Neural cell (in vitro differentiated cells): Measurements from ENCODE around the gene LGALS14. TPM values are rescaled to one million over a fixed set of nuclear protein-coding genes. Genes with fewer than 3 reads are reported as not detected.

Source experiments
- H2AFZ ChIP-seq: fragments of 200-600, 300-800 bp; sonication (generic), shearing (Covaris generic); 2 replicates; pipeline ENCODE4 v1.6.0; 2014; ENCODE audit warnings: low read depth, mild to moderate bottlenecking, antibody characterized with exemption, low read length, moderate library complexity
- H3F3A ChIP-seq: fragments of 200-600 bp; shearing (Covaris generic); 2 replicates; pipeline ENCODE4 v1.6.1; 2016; ENCODE audit warnings: mild to moderate bottlenecking, moderate library complexity, mixed read lengths, antibody characterized with exemption, low read length; ENCODE audit not compliant: insufficient read depth, poor library complexity, severe bottlenecking
- H3K27ac ChIP-seq: fragments of 200-600, 300-800 bp; sonication (generic), shearing (Covaris generic); 2 replicates; pipeline ENCODE4 v1.5.1; 2014; ENCODE audit warnings: mild to moderate bottlenecking, low read length, moderate library complexity
- H3K27me3 ChIP-seq: fragments of 300-800, 200-600 bp; sonication (generic), shearing (Covaris generic); 2 replicates; pipeline ENCODE4 v1.6.0; 2014; ENCODE audit warnings: mild to moderate bottlenecking, low read depth, low read length, moderate library complexity; ENCODE audit not compliant: insufficient read depth
- H3K36me3 ChIP-seq: fragments of 300-800, 200-600 bp; sonication (generic), shearing (Covaris generic); 2 replicates; pipeline ENCODE4 v1.5.1; 2014; ENCODE audit warnings: mild to moderate bottlenecking, antibody characterized with exemption, low read length, moderate library complexity; ENCODE audit not compliant: insufficient read depth
- H3K4me2 ChIP-seq: fragments of 300-800, 200-600 bp; sonication (generic), shearing (Covaris generic); 2 replicates; pipeline ENCODE4 v1.6.0; 2014; ENCODE audit warnings: mild to moderate bottlenecking, low read length
- H3K4me3 ChIP-seq: fragments of 300-800, 200-600 bp; sonication (generic), shearing (Covaris generic); 2 replicates; pipeline ENCODE4 v1.5.1; 2014; ENCODE audit warnings: mild to moderate bottlenecking, low read length, moderate library complexity
- H3K79me2 ChIP-seq: fragments of 200-600 bp; shearing (Covaris generic); replicated peaks from 2 replicates; pipeline ENCODE4 v1.6.0; 2014; ENCODE audit warnings: mild to moderate bottlenecking, low read length, moderate library complexity; ENCODE audit not compliant: insufficient read depth
- H3K9ac ChIP-seq: fragments of 300-800, 200-600 bp; sonication (generic), shearing (Covaris generic); 2 replicates; pipeline ENCODE4 v1.6.1; 2016; ENCODE audit warnings: mild to moderate bottlenecking, low read length, mixed read lengths
- H3K9me2 ChIP-seq: fragments of 200-600 bp; shearing (Covaris generic); 2 replicates; pipeline ENCODE4 v1.6.1; 2016; ENCODE audit warnings: mild to moderate bottlenecking, low read length, mixed read lengths; ENCODE audit not compliant: insufficient read depth
- H3K9me3 ChIP-seq: fragments of 200-600, 300-800 bp; sonication (generic), shearing (Covaris generic); 2 replicates; pipeline ENCODE4 v1.6.1; 2016; ENCODE audit warnings: mild to moderate bottlenecking, mixed run types, low read length, moderate library complexity, mixed read lengths
- H4K20me1 ChIP-seq: fragments of 200-600 bp; shearing (Covaris generic); 2 replicates; pipeline ENCODE4 v1.6.1; 2016; ENCODE audit warnings: mild to moderate bottlenecking, mixed run types; ENCODE audit not compliant: insufficient read depth
- EP300 ChIP-seq: fragments of 450-650 bp; conservative IDR thresholded peaks from 2 replicates; pipeline ENCODE4 v1.6.1; 2014; ENCODE audit warnings: antibody characterized with exemption, mild to moderate bottlenecking, moderate library complexity; ENCODE audit not compliant: poor library complexity, severe bottlenecking
- EZH2 ChIP-seq: fragments of 200-600, 300-800 bp; shearing (Covaris generic), sonication (generic); IDR thresholded peaks from 2 replicates; pipeline ENCODE4 v1.6.1; 2014; ENCODE audit warnings: antibody characterized with exemption, low read length, borderline replicate concordance, mild to moderate bottlenecking; ENCODE audit not compliant: insufficient read depth, poor library complexity, severe bottlenecking
- MXI1 ChIP-seq: fragments of 450-650 bp; conservative IDR thresholded peaks from 2 replicates; pipeline ENCODE4 v1.6.1; 2014; ENCODE audit warnings: antibody characterized with exemption, mild to moderate bottlenecking; ENCODE audit not compliant: poor library complexity, severe bottlenecking
- POLR2AphosphoS5 ChIP-seq: IDR thresholded peaks from 2 replicates; pipeline ENCODE4 v1.6.1; 2012
- RAD21 ChIP-seq: fragments of 450-650 bp; conservative IDR thresholded peaks from 2 replicates; pipeline ENCODE4 v1.6.1; 2014; ENCODE audit warnings: antibody characterized with exemption, mild to moderate bottlenecking, moderate library complexity
- SMC3 ChIP-seq: fragments of 450-650 bp; conservative IDR thresholded peaks from 2 replicates; pipeline ENCODE4 v1.6.1; 2014; ENCODE audit warnings: antibody characterized with exemption, mild to moderate bottlenecking, moderate library complexity; ENCODE audit not compliant: poor library complexity
- TAF1 ChIP-seq: IDR thresholded peaks from 2 replicates; pipeline ENCODE4 v1.6.1; 2012; ENCODE audit warnings: low read depth
- polyA plus RNA-seq: library from polyadenylated mRNA; depleted of rRNA; stranded (reverse); fragments of >200 nt; gene quantifications from 2 replicates; pipeline ENCODE4 v1.2.3, GENCODE V29; 2014
- TF ChIP-seq, protein P1 (sequence below): IDR thresholded peaks from 2 replicates; pipeline ENCODE4 v1.6.1; 2012; ENCODE audit warnings: borderline replicate concordance
- TF ChIP-seq, protein P2 (sequence below): fragments of 450-650 bp; IDR thresholded peaks from 2 replicates; pipeline ENCODE4 v1.5.1; 2014; ENCODE audit warnings: antibody characterized with exemption, mild to moderate bottlenecking, moderate library complexity; ENCODE audit not compliant: poor library complexity, severe bottlenecking

LGALS14 gene
- polyA plus RNA-seq, 1 donor from 2014 or later = 0.53 TPM

DNA sequence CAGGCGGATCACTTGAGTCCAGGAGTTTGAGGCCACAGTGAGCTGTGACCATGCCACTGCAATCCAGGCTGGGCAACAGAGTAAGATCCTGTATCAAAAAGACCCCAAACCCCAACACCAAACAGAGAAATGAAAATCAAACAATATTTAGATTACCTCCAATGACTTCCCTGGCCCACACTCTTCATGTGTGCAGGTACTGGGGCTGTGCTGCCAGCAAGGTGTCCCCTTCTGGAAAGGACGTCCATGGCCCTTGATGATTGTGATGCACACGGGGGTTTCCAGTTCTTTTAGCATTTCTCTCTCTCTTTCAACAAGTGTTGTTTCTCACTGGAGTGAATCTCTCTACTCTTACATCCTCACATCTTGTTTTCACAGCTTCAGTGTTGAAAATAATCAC, 23.7 kb upstream of the LGALS14 start:
- no peak for TF ChIP-seq TAF1
- no peak for TF ChIP-seq SMC3
- TF ChIP-seq EP300 = no peak
- TF ChIP-seq POLR2AphosphoS5 = no peak
- TF ChIP-seq MXI1 = no peak
- TF ChIP-seq, protein P1, sequence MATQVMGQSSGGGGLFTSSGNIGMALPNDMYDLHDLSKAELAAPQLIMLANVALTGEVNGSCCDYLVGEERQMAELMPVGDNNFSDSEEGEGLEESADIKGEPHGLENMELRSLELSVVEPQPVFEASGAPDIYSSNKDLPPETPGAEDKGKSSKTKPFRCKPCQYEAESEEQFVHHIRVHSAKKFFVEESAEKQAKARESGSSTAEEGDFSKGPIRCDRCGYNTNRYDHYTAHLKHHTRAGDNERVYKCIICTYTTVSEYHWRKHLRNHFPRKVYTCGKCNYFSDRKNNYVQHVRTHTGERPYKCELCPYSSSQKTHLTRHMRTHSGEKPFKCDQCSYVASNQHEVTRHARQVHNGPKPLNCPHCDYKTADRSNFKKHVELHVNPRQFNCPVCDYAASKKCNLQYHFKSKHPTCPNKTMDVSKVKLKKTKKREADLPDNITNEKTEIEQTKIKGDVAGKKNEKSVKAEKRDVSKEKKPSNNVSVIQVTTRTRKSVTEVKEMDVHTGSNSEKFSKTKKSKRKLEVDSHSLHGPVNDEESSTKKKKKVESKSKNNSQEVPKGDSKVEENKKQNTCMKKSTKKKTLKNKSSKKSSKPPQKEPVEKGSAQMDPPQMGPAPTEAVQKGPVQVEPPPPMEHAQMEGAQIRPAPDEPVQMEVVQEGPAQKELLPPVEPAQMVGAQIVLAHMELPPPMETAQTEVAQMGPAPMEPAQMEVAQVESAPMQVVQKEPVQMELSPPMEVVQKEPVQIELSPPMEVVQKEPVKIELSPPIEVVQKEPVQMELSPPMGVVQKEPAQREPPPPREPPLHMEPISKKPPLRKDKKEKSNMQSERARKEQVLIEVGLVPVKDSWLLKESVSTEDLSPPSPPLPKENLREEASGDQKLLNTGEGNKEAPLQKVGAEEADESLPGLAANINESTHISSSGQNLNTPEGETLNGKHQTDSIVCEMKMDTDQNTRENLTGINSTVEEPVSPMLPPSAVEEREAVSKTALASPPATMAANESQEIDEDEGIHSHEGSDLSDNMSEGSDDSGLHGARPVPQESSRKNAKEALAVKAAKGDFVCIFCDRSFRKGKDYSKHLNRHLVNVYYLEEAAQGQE = no peak
- no peak for TF ChIP-seq RAD21
- TF ChIP-seq, protein P2, sequence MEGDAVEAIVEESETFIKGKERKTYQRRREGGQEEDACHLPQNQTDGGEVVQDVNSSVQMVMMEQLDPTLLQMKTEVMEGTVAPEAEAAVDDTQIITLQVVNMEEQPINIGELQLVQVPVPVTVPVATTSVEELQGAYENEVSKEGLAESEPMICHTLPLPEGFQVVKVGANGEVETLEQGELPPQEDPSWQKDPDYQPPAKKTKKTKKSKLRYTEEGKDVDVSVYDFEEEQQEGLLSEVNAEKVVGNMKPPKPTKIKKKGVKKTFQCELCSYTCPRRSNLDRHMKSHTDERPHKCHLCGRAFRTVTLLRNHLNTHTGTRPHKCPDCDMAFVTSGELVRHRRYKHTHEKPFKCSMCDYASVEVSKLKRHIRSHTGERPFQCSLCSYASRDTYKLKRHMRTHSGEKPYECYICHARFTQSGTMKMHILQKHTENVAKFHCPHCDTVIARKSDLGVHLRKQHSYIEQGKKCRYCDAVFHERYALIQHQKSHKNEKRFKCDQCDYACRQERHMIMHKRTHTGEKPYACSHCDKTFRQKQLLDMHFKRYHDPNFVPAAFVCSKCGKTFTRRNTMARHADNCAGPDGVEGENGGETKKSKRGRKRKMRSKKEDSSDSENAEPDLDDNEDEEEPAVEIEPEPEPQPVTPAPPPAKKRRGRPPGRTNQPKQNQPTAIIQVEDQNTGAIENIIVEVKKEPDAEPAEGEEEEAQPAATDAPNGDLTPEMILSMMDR = no peak
- no peak for TF ChIP-seq EZH2
- Histone ChIP-seq H3K27me3 (no peaks in the 10 kb centered on the region), H4K20me1 (no peaks in the 10 kb centered on the region)

DNA sequence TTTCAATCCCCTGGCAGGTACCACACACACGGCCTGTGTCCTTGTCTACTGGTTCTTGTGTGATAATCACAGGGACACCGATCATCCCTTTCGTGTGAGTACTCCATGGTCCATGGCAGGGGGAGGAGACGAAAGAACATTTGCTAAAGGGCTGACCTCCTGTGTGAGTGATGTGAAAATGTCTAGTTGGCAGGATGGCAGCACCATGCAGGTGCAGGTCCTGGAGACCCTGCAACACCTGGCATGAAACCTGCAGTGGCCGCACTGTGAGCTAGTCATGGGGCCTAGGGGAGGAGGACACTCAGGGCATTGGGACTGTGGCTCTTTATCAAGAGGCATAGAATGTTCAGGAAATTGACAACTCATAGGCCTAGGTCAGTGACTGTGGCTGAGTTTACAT, 22.9 kb upstream of the LGALS14 start:
- Histone ChIP-seq H3K9me2 (no peaks in the 10 kb centered on the region), H3K4me2 (no peak overlapping the region), H3K27me3 (no peaks in the 10 kb centered on the region), H4K20me1 (no peaks in the 10 kb centered on the region), H2AFZ (no peak overlapping the region), H3K27ac (no peak overlapping the region), H3K79me2 (no peaks in the 10 kb centered on the region), H3K36me3 (no peaks in the 10 kb centered on the region), H3F3A (no peaks in the 10 kb centered on the region), H3K9me3 (no peaks in the 10 kb centered on the region), H3K4me3 (no peak overlapping the region), H3K9ac (no peak overlapping the region)
- TF ChIP-seq, protein P1 = no peak
- TF ChIP-seq RAD21 (no peak), TAF1 (no peak), SMC3 (no peak), EP300 (no peak), EZH2 (no peak), MXI1 (no peak), POLR2AphosphoS5 (no peak)
- TF ChIP-seq, protein P2 = no peak

More for the DNA sequence above, 23.7 kb upstream of the LGALS14 start:
- Histone ChIP-seq H3K36me3 (no peaks in the 10 kb centered on the region), H3K4me3 (no peak overlapping the region), H3K27ac (no peak overlapping the region), H3K9me2 (no peaks in the 10 kb centered on the region), H3K9ac (no peak overlapping the region), H3K79me2 (no peaks in the 10 kb centered on the region), H3K9me3 (no peaks in the 10 kb centered on the region), H3K4me2 (no peak overlapping the region), H2AFZ (no peak overlapping the region), H3F3A (no peaks in the 10 kb centered on the region)
